Activated CD4-positive, CD25-positive, alpha-beta regulatory T cell (primary cell): ENCODE results near the gene FOXL1.

Source experiments
- DNase-seq, 4 experiments: peaks; one replicate each; lab custom pipeline; 2025; lab: John Stamatoyannopoulos, UW

FOXL1 gene

DNA sequence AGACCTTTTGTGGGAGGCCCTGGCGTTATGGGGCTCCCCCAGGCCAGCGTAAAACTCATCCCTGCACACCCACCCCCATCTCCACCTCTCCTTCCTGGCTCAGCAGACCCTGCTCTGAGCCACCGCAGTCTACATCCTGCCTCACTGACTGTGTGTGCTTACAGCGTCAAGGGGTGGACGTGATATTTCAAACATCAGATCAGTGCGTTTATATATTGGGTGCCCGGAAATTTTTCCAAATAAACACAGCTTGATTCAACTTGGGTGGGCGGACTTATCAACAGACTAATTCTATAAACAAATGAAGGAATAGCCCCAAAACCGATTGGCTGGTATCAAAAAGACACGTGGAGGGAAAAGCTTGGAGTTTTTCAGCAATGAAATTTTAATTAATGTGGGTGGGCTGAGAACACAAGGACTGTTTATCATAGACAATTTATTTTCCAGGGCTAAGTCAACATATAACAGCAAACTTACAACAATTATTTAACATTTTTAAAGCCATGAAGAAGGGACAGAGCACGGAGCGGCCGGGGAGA is at the start of gene FOXL1:
Gene FOXL1, plus strand, starts transcription at position 489 of the 539 bp plus-strand sequence. CDS start 175 bp downstream, outside the sequence.
- no peak for DNase-seq

DNA sequence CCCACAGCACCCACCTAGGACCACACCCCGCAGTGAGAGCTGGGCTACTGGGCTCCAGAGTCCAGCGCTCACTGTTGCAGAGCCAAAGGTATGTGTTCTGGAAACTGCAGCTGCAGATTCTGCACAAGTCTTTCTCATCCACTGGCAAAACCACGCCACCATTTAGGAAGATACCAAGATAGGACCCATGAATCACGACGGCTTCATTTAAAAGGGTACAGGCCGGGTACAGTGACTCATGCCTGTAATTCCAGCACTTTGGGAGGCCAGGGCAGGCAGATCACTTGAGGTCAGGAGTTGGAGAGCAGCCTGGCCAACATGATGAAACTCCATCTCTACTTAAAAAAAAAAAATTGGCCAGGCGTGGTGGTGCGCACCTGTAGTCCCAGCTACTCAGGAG is 49.2 kb upstream of the FOXL1 start:
- DNase-seq, result no peak

DNA sequence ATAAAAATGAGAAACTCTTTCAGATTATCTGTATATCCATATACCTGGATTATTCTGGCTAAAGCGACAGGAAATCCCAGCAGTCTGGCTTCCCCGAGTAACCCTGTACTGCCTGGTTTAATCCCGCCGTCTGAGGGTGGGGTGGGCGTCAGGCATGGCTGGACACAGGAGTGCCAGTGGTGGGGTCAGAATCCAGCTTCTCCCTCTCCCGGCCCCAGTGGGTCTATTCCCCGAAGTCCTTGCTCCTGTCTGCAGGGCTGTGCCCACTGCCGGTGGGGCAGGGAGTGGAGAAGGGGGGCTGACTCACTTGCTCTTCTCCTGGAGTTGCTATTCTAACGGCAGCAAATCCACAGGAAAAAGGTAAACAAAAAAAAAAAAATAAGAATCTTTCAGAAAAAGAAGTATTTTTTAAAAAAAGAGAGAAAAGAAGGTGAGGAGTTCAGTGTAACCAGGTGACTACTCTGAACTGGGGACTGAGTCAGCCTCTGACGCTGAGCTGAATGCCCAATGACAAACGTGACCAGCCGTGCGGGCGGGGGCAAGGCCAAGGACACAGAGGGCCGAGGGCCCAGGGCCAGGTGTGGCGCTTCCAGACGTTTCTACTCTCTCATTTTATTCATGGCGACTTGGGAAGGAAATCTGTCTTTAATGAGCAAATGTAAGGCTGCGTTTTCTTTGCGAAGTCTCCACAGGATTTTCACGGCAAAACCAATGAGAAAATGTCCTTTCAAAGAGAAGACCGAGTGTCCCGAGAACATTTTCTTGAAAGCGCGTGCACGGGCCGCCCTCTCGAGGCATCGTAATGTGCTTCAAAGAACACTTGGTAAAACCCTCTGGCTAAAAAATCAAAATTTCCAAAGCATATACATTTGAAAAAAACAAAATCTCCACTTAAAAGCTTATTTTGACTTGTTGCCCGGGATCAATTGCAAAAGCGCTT is 47.8 kb upstream of the FOXL1 start:
- no peak for DNase-seq

DNA sequence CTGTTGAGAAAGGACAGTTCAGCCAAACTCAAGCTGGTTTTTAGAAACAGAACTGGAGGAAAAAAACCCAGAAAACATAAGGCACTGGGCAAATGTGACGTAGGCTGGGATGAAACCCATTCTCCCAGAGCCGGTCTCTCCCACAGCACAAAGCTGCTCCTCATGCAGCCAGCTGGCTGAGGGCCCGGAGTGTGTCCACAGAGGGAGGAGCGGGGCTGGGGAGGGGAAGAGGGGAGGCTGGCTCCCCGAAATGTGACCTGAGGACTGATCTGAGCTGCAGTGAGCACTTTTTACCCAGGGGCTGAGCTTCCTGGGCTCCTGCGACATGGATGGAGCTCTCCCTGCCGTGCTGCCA is 47.2 kb upstream of the FOXL1 start:
- no peak for DNase-seq

DNA sequence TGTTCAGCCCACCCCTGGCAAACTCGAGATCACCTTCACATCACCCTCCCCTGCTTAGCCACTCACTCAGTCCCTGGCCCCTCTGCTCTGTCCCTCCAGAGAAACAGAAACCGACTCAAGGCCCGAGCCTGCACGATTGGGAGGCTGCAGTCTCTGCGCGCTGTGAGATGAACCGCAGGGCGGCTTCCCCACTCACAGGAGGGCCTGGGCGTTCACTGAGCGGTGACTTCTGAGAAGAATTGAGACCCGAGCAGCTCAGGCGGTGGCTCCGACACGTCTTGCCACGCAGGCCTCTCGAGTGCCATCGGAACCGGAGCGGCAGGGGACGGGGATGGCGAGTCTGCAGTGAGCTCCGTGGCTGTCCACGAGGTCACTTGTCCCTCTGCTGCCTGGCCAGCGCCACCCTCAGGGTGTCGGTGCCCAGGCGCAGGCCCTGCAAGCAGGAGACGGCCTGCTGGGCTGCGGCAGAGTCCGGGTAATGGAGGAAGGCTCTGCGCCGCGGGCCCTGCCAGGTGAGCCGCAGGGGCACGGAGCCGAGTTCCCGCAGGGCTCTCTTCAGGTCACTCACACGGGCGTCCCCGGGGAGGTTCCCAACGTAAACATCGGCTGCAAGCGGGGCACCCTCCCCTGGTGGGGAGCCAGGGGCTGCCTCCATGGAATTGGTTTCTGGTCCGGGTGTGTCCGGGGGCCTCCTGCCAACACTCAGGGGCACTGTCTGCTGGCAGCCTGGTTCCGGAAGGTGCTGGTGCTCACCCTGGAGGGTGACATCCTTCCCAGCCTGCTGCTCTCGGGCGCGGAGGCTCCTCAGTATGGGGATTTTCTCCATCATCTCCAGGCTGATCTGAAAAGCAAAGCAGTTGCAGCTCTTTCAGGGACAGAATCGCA is 46.5 kb upstream of the FOXL1 start:
- DNase-seq, result no peak

DNA sequence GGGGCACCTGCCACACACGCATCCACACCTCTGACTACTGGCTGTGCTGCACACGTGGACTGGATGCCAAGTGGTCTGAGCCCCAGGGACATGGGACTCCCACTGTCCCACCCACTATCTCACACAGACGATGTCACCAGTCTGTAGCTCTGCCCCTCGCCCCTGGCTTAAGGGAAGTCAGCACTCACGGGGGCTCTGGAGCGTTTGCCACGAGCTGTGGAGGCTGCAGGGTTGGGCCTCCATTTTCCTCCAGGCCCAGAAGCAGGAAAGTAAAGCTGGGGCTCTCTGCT is 45.9 kb upstream of the FOXL1 start:
- DNase-seq, result no peak

DNA sequence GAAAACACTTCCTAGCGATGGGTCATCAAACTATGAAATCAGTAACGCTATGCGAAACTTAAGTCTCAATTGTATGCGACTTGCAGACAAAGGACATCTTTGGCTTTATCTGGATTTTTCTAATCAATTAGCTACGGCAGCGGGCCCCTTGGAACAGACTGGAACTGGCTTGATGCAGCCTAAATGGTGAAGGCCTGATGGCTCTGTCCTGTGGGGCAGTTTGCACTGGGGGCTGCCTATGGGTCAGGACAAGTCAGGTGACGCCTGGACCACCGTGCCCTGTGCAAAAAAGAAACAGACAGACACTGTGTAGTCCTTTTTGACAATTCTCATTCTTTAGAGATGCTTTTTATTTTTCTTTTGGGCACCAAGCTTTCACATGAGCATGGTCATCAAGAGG is 45.3 kb upstream of the FOXL1 start:
- DNase-seq, result no peak

DNA sequence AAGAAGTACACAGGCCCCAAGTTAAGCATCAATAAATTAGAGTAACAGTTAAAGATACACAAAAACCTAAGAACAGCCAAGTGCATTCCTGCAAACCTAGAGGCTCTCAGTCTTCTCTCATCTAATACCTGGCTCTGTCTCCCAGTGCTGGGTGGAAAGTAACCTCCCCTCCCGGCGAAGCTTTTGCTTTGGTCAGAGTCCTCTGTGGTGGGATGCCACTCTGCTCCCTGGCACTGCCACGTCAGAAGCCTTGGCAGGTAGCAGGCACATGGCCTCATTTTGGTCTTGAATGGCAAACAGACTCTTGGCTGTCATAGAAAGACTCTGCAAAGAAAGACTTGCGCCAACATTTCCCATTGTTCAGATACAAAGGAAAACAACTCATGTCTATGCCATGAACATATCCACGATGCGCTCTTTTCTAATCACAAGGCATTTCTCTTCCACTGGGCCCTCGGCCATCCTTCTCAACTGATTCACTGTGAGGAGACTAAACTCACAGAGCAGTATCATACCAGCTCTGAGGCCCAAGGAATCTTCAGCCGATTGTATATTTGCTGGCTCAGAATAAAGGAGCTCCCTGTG is 44.5 kb upstream of the FOXL1 start:
- DNase-seq, result no peak

DNA sequence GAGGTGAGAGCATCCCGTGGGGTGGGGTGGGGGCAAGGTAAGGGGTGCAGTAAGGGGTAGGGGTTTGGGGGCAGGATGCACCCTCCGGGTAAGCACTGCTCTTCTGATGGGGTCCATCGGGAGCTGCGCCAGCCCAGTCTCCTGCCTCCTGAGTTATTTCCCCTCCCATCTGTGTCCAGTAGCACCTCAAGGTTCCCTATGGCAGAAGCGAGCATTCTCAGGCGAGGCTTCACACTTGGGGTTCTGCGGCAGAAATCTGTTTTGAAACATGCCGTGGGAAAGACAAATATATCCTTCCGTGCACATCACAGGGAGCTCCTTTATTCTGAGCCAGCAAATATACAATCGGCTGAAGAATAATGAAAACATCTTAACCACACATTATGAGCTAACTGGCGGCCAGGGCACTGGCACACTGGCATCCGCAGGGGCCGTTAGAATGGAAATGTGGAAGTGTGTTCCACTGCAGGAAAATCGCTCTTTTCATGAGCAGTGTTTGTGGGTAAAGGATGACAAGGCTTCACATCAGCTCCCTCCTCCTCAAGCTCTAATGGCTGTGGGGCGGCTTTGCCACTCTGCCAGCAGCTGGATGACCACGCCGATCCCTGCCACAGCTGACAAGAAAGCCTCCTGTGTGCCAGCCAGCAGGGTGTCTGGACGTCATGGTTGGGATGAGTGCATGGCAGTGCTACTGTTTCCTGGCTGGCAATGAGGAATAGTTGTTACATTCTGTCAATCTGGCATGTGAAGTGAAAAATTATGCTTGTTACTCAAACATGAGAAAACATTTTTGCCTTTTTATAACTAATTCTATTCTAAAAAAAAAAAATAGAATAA is 43.4 kb upstream of the FOXL1 start:
- no peak for DNase-seq

DNA sequence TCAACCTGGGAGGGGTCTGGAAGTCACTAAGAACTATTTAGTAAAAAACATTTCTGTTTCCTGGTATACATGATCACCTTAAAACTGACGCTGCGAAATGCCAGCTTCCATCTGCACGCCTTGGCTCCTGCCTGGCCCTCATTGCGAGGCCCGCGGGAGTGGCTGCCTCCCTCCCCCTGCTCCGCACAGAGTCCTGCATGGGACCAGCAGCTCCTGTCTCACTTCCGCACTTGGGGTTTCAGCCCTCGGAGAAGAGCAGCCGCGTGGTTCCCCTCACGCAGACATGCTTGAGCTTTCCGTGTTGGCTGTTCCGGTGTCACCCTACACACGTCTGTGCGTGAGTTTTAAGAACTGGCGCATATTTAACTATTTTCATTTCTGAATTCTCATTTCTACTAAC is 41.7 kb upstream of the FOXL1 start:
- no peak for DNase-seq

DNA sequence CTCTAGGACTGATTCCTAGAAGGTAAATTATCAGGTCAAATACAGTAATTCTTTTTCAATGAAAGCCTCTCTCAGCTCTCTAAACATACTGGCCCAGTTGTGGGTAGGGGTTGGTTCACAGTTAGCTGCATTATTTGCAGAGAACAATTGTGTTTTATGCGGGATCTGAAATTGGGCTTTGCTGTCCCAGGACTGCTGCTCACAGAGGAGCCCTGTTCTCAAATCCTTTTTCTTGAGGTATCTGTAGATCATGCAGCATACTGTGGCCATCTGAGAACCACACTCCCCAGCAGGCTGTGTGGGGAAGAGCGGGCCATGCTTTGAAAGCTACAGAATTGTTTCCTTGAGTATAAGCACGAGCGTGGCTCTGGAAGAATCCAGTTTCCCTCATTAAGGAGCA is 40.9 kb upstream of the FOXL1 start:
- no peak for DNase-seq

DNA sequence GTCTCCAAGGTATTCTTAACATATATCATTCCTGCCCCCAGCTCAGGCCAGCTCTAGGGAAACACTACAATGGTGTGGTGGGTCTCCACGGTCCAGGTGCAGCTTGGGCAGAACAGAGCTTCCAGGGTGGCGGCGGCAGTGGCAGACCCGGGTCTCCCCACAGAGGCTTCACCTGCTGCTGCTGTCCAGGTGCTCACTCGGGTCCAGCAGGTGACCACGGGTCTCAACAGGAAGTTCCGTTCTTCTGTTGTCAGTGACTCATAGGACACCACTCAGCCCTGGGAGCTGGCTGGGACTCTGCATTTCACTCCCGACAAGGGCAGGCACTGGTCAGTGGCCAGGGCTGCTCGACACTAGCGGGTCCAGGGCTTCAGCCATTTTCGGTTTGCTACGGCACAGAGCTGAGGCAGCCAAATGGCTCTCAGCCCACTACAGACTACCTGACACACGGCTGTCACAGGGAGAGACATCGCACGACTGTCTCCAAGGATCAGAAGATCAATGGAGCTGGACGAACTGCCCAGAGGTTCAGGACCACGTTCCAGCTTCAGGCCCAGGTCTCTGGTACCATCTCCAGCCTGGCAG is 40.1 kb upstream of the FOXL1 start:
- DNase-seq, result no peak

DNA sequence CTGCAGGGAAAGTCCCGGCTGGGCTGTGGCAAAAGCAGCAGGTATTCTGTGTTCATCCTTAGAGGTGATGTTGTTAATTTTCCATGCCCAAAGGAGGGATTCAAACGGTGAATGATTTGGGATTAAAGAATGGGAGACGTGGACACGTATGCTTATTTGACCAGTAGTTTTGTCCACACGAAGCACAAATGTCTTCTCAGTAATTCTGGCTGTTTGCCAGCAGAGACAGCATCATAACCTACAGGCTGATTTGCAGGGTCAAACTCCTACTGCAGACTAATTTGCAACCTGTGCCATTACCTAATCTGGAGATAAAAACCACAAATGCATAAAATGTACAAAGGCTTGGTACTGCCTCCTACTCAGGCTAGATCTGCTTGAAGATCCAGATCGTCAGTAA is 37.5 kb upstream of the FOXL1 start:
- DNase-seq, result no peak

DNA sequence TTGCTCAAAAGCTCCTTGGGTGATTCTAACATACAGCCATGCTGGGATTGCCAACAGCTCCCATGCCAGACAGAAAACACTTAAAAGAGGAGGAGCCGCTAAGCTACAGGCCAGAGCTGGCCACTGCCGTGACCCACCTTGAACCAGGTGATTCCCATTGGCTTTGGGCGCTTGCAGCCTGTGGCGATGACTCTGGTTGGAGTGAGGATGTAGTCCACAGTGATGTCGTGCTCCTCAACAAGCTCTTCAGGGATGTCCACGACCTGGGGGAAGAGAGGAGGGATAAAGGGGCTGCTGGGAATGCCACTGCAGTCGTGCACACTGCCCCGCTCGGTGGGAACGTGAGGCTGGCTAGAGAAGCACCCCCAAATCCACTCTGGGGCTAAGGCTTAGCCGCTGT is 36.8 kb upstream of the FOXL1 start:
- no peak for DNase-seq

DNA sequence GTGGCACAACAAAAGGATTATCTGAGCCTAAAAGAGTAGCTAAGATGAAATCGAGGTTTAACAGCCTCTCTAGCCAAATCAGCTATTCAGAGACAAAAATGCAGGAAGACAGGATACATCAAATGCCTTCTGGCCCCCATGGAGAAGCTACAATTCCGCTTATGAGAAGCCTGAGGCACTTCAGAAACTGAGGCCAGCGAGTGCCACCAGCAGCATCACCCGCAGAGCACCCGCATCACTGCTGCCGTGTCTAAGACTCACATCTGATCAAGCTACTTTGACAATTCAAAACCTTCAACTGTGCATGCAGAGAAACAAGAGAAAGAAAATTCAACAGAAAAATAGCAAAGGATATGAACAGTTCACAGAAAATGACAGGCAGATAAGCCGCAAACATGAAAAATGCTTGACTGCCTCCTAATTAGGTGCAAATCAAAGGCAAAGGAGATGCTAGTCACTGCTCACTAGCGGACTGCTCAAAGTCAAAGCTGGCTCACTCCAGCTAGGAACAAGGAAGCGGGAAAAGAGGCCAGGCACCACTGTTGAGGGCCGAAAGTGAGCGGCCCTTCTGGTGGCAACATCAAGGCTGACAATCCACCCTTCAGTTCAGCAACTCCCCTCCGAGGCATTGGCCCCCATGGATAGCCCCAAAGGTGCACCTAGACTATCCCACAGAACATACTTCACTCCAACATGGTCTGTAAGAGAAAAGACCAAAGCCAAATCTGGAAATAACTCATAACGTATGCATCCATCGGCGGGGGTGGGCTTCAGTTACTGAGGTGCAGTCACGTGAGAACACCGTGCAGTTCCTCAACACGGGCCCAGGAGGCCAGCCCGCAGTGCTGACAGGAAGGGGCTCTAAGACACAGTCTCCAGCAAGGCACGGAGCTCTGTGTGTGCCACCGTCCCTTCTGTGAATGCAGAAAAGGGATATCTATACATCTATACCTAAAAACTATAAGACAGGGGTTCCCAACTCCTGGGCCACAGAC is 35.3 kb upstream of the FOXL1 start:
- no peak for DNase-seq

DNA sequence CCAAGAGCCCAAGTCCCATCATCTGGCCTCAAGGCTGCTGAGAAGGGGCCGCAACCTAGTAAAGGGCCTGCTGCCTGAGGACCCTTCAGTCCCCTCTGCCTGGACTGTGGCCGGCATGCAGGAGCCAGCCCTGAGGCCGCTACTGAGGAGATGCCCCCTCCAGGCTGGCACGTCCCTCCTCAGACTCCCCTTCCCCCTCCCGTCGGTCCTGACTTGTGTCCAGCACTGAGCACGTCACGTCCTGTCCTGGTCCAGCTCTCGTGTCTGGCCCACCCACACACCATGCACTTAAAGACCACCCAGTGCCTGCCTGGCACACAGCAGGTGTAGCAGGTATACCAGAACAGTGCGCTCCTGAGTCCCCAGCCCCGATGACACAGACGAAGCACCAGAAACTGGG is 32.9 kb upstream of the FOXL1 start:
- DNase-seq, result no peak

DNA sequence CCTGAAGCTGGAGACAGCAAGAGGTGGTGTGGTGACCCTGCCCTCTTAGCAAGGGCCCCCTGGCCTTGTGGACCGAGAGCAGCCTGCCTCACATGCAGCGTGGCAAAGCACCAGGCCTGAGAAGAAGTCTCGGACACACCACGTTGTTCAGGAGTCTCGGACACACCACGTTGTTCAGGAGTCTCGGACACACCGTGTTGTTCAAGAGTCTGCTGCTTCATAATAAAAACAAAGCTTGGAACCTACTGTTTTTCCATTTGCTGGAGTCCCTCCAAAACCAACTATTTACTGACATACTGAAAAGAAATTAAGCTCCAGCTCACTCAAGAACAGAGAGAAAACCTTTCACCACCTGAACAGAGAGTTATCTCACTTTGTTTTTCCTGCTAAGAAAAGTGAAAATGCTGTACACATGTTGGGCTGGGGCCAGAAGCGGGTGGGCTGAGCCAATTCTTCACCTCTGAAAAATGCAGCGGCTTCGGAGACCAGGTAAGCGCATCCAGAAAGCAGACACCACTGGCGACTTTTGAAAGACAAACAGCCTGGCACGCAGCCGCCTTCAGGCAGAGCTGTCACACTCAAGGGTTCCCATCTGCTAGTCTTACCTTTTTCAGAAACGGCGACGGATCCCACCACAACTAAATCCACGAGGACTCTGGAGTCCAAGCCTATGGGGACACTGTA is 32.3 kb upstream of the FOXL1 start:
- no peak for DNase-seq

DNA sequence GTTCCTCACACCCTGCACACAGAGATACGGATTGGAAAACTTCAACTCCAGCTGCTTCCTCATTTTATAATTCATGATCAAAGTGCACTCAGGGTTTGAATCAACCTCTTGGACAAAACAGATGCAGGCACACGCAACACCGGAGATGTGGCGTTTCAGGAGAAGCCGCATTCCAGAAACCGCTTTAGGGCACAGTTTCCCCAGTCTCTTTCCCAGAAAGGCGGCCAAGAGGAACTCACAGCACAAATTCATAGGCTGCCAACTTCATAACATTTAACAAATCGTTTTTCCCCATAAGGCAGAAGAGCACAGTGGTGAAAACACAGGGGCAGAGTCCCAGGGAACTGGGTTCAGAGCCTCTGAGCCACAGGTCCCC is 31.7 kb upstream of the FOXL1 start:
- DNase-seq, result no peak

DNA sequence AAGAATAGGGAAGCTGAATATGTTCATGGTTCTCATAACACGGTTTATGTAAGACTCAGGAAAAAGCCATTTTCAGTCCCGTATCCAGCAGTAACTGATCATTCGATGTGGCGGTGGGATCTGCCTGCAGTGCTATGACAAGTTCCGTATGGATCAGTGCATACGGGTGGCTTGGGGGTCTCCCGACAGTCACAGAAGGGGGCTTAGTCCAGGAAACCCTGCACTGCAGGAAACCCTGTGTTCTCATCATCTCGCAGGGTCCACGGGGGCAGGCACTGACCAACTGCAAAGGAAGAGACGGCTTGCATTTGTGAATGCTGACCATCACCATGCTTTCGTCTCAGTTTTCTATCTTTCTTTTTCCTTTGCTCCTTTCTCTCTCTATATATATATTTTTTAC is 31.1 kb upstream of the FOXL1 start:
- no peak for DNase-seq
